ENCODE measurements around the gene SPRYD3.

DNA sequence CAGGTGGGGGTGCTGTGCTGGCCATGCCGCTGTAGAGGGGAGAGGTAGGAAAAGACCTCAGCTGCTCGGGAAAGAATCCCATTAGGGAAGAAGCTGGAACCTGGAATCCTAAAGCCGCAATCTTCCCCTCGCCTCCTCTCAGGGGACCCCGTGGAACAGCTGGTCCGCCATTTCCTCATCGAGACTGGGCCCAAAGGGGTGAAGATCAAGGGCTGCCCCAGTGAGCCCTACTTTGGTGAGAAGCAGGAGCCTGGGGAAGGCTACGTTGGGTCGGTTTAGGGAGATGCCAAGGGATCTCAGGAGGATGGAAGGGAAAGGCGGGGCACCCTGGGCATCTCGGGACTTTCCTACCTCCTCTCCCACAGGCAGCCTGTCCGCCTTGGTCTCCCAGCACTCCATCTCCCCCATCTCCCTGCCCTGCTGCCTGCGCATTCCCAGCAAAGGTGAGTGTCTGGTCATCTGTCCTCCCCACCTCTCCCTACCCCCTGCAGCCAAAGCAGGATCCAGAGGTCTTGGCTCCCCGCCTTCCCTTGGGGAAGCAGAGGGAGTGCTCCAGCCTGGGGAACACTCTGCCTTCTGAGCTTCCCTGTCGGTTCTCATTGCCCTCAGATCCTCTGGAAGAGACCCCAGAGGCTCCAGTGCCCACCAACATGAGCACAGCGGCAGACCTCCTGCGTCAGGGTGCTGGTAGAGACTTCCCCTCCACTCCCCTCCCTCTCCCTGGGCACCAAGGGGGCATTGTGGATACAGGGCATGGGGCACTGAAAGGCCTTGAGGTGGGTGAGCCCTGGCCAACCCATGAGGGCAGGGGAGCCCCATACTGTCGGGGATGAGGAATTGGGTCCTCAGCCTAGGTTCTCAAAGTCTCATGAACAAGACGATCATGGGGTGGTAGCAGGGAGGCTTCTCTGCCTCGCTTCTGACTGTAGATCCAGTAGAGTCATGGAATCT, 16.9 kb downstream of the SPRYD3 start:
- TF ChIP-seq CREB1 (IDR thresholded peaks at IDR 0.05; ENCODE audit: low read depth) (no peak), REST (IDR thresholded peaks at IDR 0.05; ENCODE audit: low read depth) (no peak), CEBPB (IDR thresholded peaks at IDR 0.05) (no peak), TEAD4 (IDR thresholded peaks at IDR 0.05) (no peak)

Data from Ishikawa (cell line).